A549 (cell line): ENCODE measurements around the gene HTRA3. TPM values are rescaled to one million over a fixed set of nuclear protein-coding genes. Genes with fewer than 3 reads are reported as not detected.

ENCODE experiments used
- ATAC-seq, 2 experiments: fragments of 200-7000 bp in 1 of 2; fragments of >200 bp in 1 of 2; cut with Nextera tagmentation in 1 of 2; cut with Tn5 transposase in 1 of 2; 3 replicates each; pipeline versions ENCODE4 v1.8.0 to v1.9.1; 2018 to 2020; ENCODE audit warnings: mild to moderate bottlenecking in 1 of 2, moderate library complexity in 1 of 2
- CTCF ChIA-PET: fragments of 300-600 bp; sonication (Branson Sonifier 250); formaldehyde crosslinking; extraction: SDS; loops from one replicate; lab custom pipeline; 2021; ENCODE audit warnings: antibody characterized with exemption, inconsistent platforms; lab: Yijun Ruan, JAX
- POLR2A ChIA-PET: fragments of 350-600 bp; formaldehyde crosslinking; extraction: SDS; loops from one replicate; lab custom pipeline; 2021; ENCODE audit warnings: antibody characterized with exemption, inconsistent platforms; lab: Yijun Ruan, JAX
- DNase-seq, 2 experiments: peaks; one replicate each; pipeline versions ENCODE4 v3.0.0 to v3.0.0-alpha.2; 2011 to 2016; ENCODE audit warnings: low read depth in 1 of 2, low spot score in 1 of 2
- FAIRE-seq: peaks from 2 replicates; lab custom pipeline; 2011; peaks lifted over from hg19 to GRCh38; lab: Jason Lieb, UNC
- H3K27ac ChIP-seq, 2 experiments: fragments of >200 bp; sonication (Bioruptor Twin); formaldehyde crosslinking; 3 replicates each; pipeline ENCODE4 v1.5.1; 2016 to 2017
- H3K4me1 ChIP-seq: fragments of >200 bp; sonication (Bioruptor Twin); formaldehyde crosslinking; 3 replicates; pipeline ENCODE4 v1.6.1; 2016
- H3K4me2 ChIP-seq: fragments of >200 bp; sonication (Bioruptor Twin); formaldehyde crosslinking; 3 replicates; pipeline ENCODE4 v1.6.1; 2016
- H3K4me3 ChIP-seq: fragments of >200 bp; sonication (Bioruptor Twin); formaldehyde crosslinking; 3 replicates; pipeline ENCODE4 v1.5.1; 2016
- H3K9me3 ChIP-seq: fragments of >200 bp; sonication (Bioruptor Twin); formaldehyde crosslinking; 3 replicates; pipeline ENCODE4 v1.6.1; 2016
- ATOH8 ChIP-seq: fragments of 250-450 bp; sonication (Bioruptor Pico); IDR thresholded peaks from 2 replicates; pipeline ENCODE4 v1.5.0; 2020; ENCODE audit warnings: low read depth, mild to moderate bottlenecking, moderate library complexity
- BCL3 ChIP-seq: fragments of >200 bp; sonication (Bioruptor Twin); formaldehyde crosslinking; IDR thresholded peaks from 3 replicates; pipeline ENCODE4 v1.6.1; 2016
- CBX8 ChIP-seq: fragments of 200-600 bp; sonication (generic); IDR thresholded peaks from 2 replicates; pipeline ENCODE4 v1.6.1; 2016
- CTCF ChIP-seq: fragments of >200 bp; sonication (Bioruptor Twin); formaldehyde crosslinking; IDR thresholded peaks from 3 replicates; pipeline ENCODE4 v1.5.1; 2016
- E2F6 ChIP-seq: IDR thresholded peaks from 2 replicates; pipeline ENCODE4 v1.6.1; 2012; ENCODE audit warnings: low read depth, borderline replicate concordance
- GATA3 ChIP-seq: IDR thresholded peaks from 2 replicates; pipeline ENCODE4 v1.6.1; 2012; ENCODE audit warnings: borderline replicate concordance
- HDAC2 ChIP-seq: fragments of 200-600 bp; sonication (generic); IDR thresholded peaks from 2 replicates; pipeline ENCODE4 v1.6.1; 2016
- HES2 ChIP-seq: fragments of >200 bp; sonication (Bioruptor Twin); formaldehyde crosslinking; IDR thresholded peaks from 2 replicates; pipeline ENCODE4 v1.6.1; 2016
- HEYL ChIP-seq: fragments of 250-450 bp; sonication (Bioruptor Pico); IDR thresholded peaks from 2 replicates; pipeline ENCODE4 v1.8.0; 2021; ENCODE audit warnings: mild to moderate bottlenecking, moderate library complexity
- HOXB13 ChIP-seq: fragments of 250-450 bp; sonication (Bioruptor Pico); IDR thresholded peaks from 2 replicates; pipeline ENCODE4 v1.5.0; 2020; ENCODE audit warnings: low read depth, mild to moderate bottlenecking, moderate library complexity
- HOXB5 ChIP-seq: fragments of 250-450 bp; sonication (Bioruptor Pico); IDR thresholded peaks from 2 replicates; pipeline ENCODE4 v1.5.0; 2020; ENCODE audit warnings: mild to moderate bottlenecking, moderate library complexity
- JUN ChIP-seq, 2 experiments: fragments of >200 bp; sonication (Bioruptor Twin); formaldehyde crosslinking; IDR thresholded peaks; 2 replicates in 1 of 2; 3 replicates in 1 of 2; pipeline ENCODE4 v1.6.1; 2016 to 2017
- KDM1A ChIP-seq: fragments of 200-600 bp; sonication (generic); IDR thresholded peaks from 2 replicates; pipeline ENCODE4 v1.6.1; 2016; ENCODE audit warnings: low read depth, mild to moderate bottlenecking
- KDM5A ChIP-seq: fragments of 200-600 bp; sonication (generic); IDR thresholded peaks from 2 replicates; pipeline ENCODE4 v1.6.1; 2016; ENCODE audit warnings: antibody characterized with exemption, mild to moderate bottlenecking
- MAZ ChIP-seq: fragments of 150-350 bp; IDR thresholded peaks from 2 replicates; pipeline ENCODE4 v1.6.1; 2014; ENCODE audit warnings: antibody characterized with exemption, low read depth, low read length, borderline replicate concordance
- MYC ChIP-seq: IDR thresholded peaks from 2 replicates; pipeline ENCODE4 v1.6.1; 2012; ENCODE audit warnings: mild to moderate bottlenecking, inconsistent platforms, low read length, improper control_type of control experiment, borderline replicate concordance
- NFE2L2 ChIP-seq: fragments of 150-350 bp; conservative IDR thresholded peaks from 2 replicates; pipeline ENCODE4 v1.6.1; 2014; ENCODE audit warnings: low read length
- NPAS2 ChIP-seq: fragments of 250-450 bp; sonication (Bioruptor Pico); IDR thresholded peaks from 2 replicates; pipeline ENCODE4 v1.8.0; 2022; ENCODE audit warnings: mild to moderate bottlenecking, moderate library complexity, borderline replicate concordance
- RARB ChIP-seq: fragments of 250-450 bp; sonication (Bioruptor Pico); IDR thresholded peaks from 2 replicates; pipeline ENCODE4 v1.8.0; 2021; ENCODE audit warnings: mild to moderate bottlenecking, moderate library complexity
- REST ChIP-seq: fragments of 200-600 bp; sonication (generic); IDR thresholded peaks from 2 replicates; pipeline ENCODE4 v1.6.1; 2016; ENCODE audit warnings: antibody characterized with exemption, mild to moderate bottlenecking, moderate library complexity
- RFX5 ChIP-seq: fragments of 450-650 bp; IDR thresholded peaks from 2 replicates; pipeline ENCODE4 v1.7.1; 2014; ENCODE audit warnings: antibody characterized with exemption, mild to moderate bottlenecking, moderate library complexity
- SREBF2 ChIP-seq: fragments of 450-650 bp; IDR thresholded peaks from 2 replicates; pipeline ENCODE4 v1.6.1; 2014; ENCODE audit warnings: mild to moderate bottlenecking, moderate library complexity
- TFCP2L1 ChIP-seq: fragments of 250-450 bp; sonication (Bioruptor Pico); IDR thresholded peaks from 2 replicates; pipeline ENCODE4 v1.5.0; 2021; ENCODE audit warnings: mild to moderate bottlenecking
- ZC3H11A ChIP-seq: fragments of 450-650 bp; IDR thresholded peaks from 2 replicates; pipeline ENCODE4 v1.6.1; 2014; ENCODE audit warnings: antibody characterized with exemption, mild to moderate bottlenecking
- ZNF302 ChIP-seq: fragments of 250-450 bp; sonication (Bioruptor Pico); IDR thresholded peaks from 2 replicates; pipeline ENCODE4 v1.9.0; 2021; ENCODE audit warnings: inconsistent platforms, mild to moderate bottlenecking, moderate library complexity
- WGBS: methylation state at CpG from one replicate; pipeline ENCODE4 v1.1.6; 2017; ENCODE audit errors: missing lambda C conversion rate; 5-methylcytosine and 5-hydroxymethylcytosine counted together
- polyA plus RNA-seq, 4 experiments: library from polyadenylated mRNA; depleted of rRNA in 3 of 4; stranded (reverse); fragments of >200 nt; fragmentation: RNase III in 1 of 4; extraction: RNeasy Plus Mini Kit Qiagen cat#74134 plus additional on column Dnase treatment in 1 of 4; gene quantifications; 2 replicates in 3 of 4; 3 replicates in 1 of 4; pipeline ENCODE4 v1.2.3, GENCODE V29; 2011 to 2017

The HTRA3 gene
- polyA plus RNA-seq, 2 of the 4 experiments (the other 2 are of a cell fraction): 4.6 to 7.4 TPM

GRCh38 chr4:8239226-8239625 is 30.3 kb upstream of the HTRA3 start (continued):
- TF ChIP-seq CTCF (no peak), RFX5 (no peak), KDM1A (no peak), HES2 (no peak), NFE2L2 (no peak)

GRCh38 chr4:8239661-8240060 is 29.9 kb upstream of the HTRA3 start:
- Histone ChIP-seq H3K27ac (no peak overlapping the region), H3K9me3 (no peaks in the 10 kb centered on the region), H3K4me2 (no peak overlapping the region), H3K4me3 (no peak overlapping the region), H3K4me1 (peaks cover 17% of the 10 kb centered on the region)
- FAIRE-seq (no peak), ATAC-seq (no peak), DNase-seq (no peak)
- 96% methylated on average over 5 of the region's 9 CpGs for whole genome bisulfite sequencing
- no peak for TF ChIP-seq MAZ
- TF ChIP-seq NFE2L2: no peak
- TF ChIP-seq RFX5: no peak
- no peak for TF ChIP-seq ZNF302 (CRISPR knock-in tag)
- no peak for TF ChIP-seq HDAC2
- TF ChIP-seq NPAS2 (CRISPR knock-in tag): no peak
- TF ChIP-seq HEYL (CRISPR knock-in tag): no peak
- TF ChIP-seq MYC: no peak
- no peak for TF ChIP-seq HOXB13
- TF ChIP-seq TFCP2L1 (CRISPR knock-in tag): no peak
- TF ChIP-seq E2F6: no peak
- TF ChIP-seq REST: no peak
- no peak for TF ChIP-seq SREBF2
- POLR2A ChIA-PET: no interaction called here
- CTCF ChIA-PET: interaction anchor here (5.2 to 17.2 kb wide), 2 partner anchors 63 to 162 kb away, joined by 23 to 270 read pairs; no protein-coding TSS in a partner anchor

- H3K27ac ChIP-seq: no peak overlapping the region; a peak in 1 of 6 replicates
- DNase-seq: no peak
- 90% methylated on average over 18 of the region's 26 CpGs for WGBS
- ChIA-PET CTCF (interaction anchor here (0.7 to 17.2 kb wide), 6 partner anchors 8 to 161 kb away, joined by 3 to 270 read pairs (median 7); no protein-coding TSS in a partner anchor), POLR2A (no interaction called here)
- H3K4me2 ChIP-seq: no peak overlapping the region
- H3K4me3 ChIP-seq: no peak overlapping the region
- peaks cover 17% of the 10 kb centered on the region for H3K4me1 ChIP-seq
- TF ChIP-seq ATOH8 (CRISPR knock-in tag) (no peak), JUN (IDR thresholded peaks at IDR 0.05) (no peak), KDM5A (no peak), HDAC2 (no peak), GATA3 (no peak), TFCP2L1 (CRISPR knock-in tag) (no peak), RFX5 (no peak), BCL3 (no peak), CBX8 (no peak), NPAS2 (CRISPR knock-in tag) (no peak), MAZ (no peak), HOXB5 (CRISPR knock-in tag) (no peak), ZC3H11A (no peak), RARB (CRISPR knock-in tag) (no peak)
- no peak for FAIRE-seq
- ATAC-seq: no peak
- no peaks in the 10 kb centered on the region for H3K9me3 ChIP-seq
Observed at GRCh38 chr4:8240211-8241041, 29.1 kb upstream of the HTRA3 start.
